GM19023 (cell line): ENCODE results near the gene JMJD8.

Experiments used
- ATAC-seq: cut with Tn5 transposase; IDR thresholded peaks from one replicate; pipeline ENCODE4 v1.9.1; 2021; ENCODE audit warnings: mild to moderate bottlenecking, moderate library complexity; ENCODE audit not compliant: unreplicated experiment

JMJD8 gene

GRCh38 chr16:666572-666971 is 17.6 kb downstream of the JMJD8 start:
- ATAC-seq: no peak

GRCh38 chr16:662597-662996 is 21.5 kb downstream of the JMJD8 start:
- ATAC-seq: no peak

- no peak for ATAC-seq
Measured at GRCh38 chr16:662095-662494, 22.0 kb downstream of the JMJD8 start.

GRCh38 chr16:661184-661821 is 22.8 kb downstream of the JMJD8 start:
- no peak for ATAC-seq

- ATAC-seq: no peak
Measured at GRCh38 chr16:660459-661183, 23.5 kb downstream of the JMJD8 start.

- no peak for ATAC-seq
Measured at GRCh38 chr16:660132-660458, 24.0 kb downstream of the JMJD8 start.

- no peak for ATAC-seq
Measured at GRCh38 chr16:659618-660017, 24.5 kb downstream of the JMJD8 start.

- ATAC-seq: no peak
Measured at GRCh38 chr16:658679-659571, 25.2 kb downstream of the JMJD8 start.

- no peak for ATAC-seq
Measured at GRCh38 chr16:657487-657886, 26.6 kb downstream of the JMJD8 start.

GRCh38 chr16:654034-654433 is 30.1 kb downstream of the JMJD8 start:
- ATAC-seq: no peak

- no peak for ATAC-seq
Measured at GRCh38 chr16:652454-653305, 31.5 kb downstream of the JMJD8 start.

- no peak for ATAC-seq
Measured at GRCh38 chr16:651844-652243, 32.3 kb downstream of the JMJD8 start.

- peak; percentile 13 for ATAC-seq
Measured at GRCh38 chr16:649631-650030, 34.5 kb downstream of the JMJD8 start.

GRCh38 chr16:648781-649589 is 35.1 kb downstream of the JMJD8 start, which contains the start of gene WDR90:
WDR90 (plus strand) TSS chr16:649365; CDS start chr16:649417, 52 bp downstream.
- ATAC-seq: peak; percentile 83

GRCh38 chr16:648071-648780 is 35.9 kb downstream of the JMJD8 start:
- ATAC-seq: no peak

GRCh38 chr16:647173-647902 is 36.8 kb downstream of the JMJD8 start:
- no peak for ATAC-seq

GRCh38 chr16:646679-647172 is 37.4 kb downstream of the JMJD8 start:
- no peak for ATAC-seq

GRCh38 chr16:645852-646678 is 38.1 kb downstream of the JMJD8 start:
- ATAC-seq: no peak
